ENCODE measurements around the gene HSPA8.

- TF ChIP-seq SIRT6 (IDR thresholded peaks at IDR 0.05; ENCODE audit: low read length) (no peak), PHF8 (conservative IDR thresholded peaks at IDR 0.05; ENCODE audit: low read depth, low read length) (no peak), JUN (IDR thresholded peaks at IDR 0.05; ENCODE audit: low read depth, low read length) (no peak), TEAD4 (IDR thresholded peaks at IDR 0.05; ENCODE audit: low read depth, low read length) (no peak), SRF (IDR thresholded peaks at IDR 0.05; ENCODE audit: low read depth, low read length) (no peak), POLR2AphosphoS5 (IDR thresholded peaks at IDR 0.05; ENCODE audit: low read depth, low read length) (no peak), MAX (IDR thresholded peaks at IDR 0.05) (no peak)
These were observed 14.5 kb upstream of the HSPA8 start for GRCh38 chr11:123076484-123076883.
